SK-N-SH (cell line): ENCODE data around the gene HHIP. TPM values are rescaled to one million over a fixed set of nuclear protein-coding genes. Genes with fewer than 3 reads are reported as not detected.

Experiments
- CTCF ChIA-PET: fragments of 300-600, 350-600 bp; formaldehyde crosslinking; extraction: SDS; loops from one replicate; lab custom pipeline; 2021; lab: Yijun Ruan, JAX
- POLR2A ChIA-PET: fragments of 350-600 bp; sonication (Branson Sonifier 250); formaldehyde crosslinking; extraction: SDS; loops from one replicate; lab custom pipeline; 2020; ENCODE audit warnings: antibody characterized with exemption, inconsistent platforms; lab: Yijun Ruan, JAX
- DNase-seq: peaks from one replicate; pipeline ENCODE4 v3.0.0; 2012
- H2AFZ ChIP-seq: fragments of 200-600 bp; sonication (generic); 2 replicates; pipeline ENCODE4 v1.8.1; 2016; ENCODE audit warnings: antibody characterized with exemption, mild to moderate bottlenecking, low read depth
- H3F3A ChIP-seq: fragments of 200-600 bp; sonication (generic); replicated peaks from 2 replicates; pipeline ENCODE3; 2016; ENCODE audit warnings: antibody characterized with exemption, mild to moderate bottlenecking; ENCODE audit not compliant: insufficient read depth
- H3K27ac ChIP-seq, 2 experiments: fragments of 200-500 bp in 1 of 2; fragments of 200-600 bp in 1 of 2; sonication (Bioruptor generic) in 1 of 2; sonication (generic), shearing (Covaris generic) in 1 of 2; 2 replicates each; pipeline versions ENCODE4 v1.5.1 to v1.6.1; 2014 to 2016; ENCODE audit warnings: low read depth in 2 of 2, inconsistent platforms in 1 of 2, low read length in 1 of 2, mild to moderate bottlenecking in 1 of 2, mixed read lengths in 1 of 2
- H3K27me3 ChIP-seq: fragments of 200-600 bp; sonication (generic), shearing (Covaris generic); 2 replicates; pipeline ENCODE4 v1.6.1; 2016; ENCODE audit warnings: mixed run types; ENCODE audit not compliant: insufficient read depth
- H3K36me3 ChIP-seq, 2 experiments: fragments of 200-500 bp in 1 of 2; fragments of 200-600 bp in 1 of 2; sonication (Bioruptor generic) in 1 of 2; sonication (generic) in 1 of 2; replicated peaks in 1 of 2; 2 replicates each; pipeline versions ENCODE3 to v1.5.1; 2014 to 2016; ENCODE audit warnings: low read length in 1 of 2, mild to moderate bottlenecking in 1 of 2; ENCODE audit not compliant: insufficient read depth in 2 of 2, control insufficient read depth in 1 of 2
- H3K4me1 ChIP-seq, 2 experiments: fragments of 200-500 bp in 1 of 2; fragments of 200-600 bp in 1 of 2; sonication (Bioruptor generic) in 1 of 2; sonication (generic), shearing (Covaris generic) in 1 of 2; 2 replicates each; pipeline versions ENCODE4 v1.5.1 to v1.6.1; 2014 to 2016; ENCODE audit warnings: low read depth in 1 of 2, low read length in 1 of 2, mixed run types in 1 of 2; ENCODE audit not compliant: insufficient read depth in 2 of 2, control insufficient read depth in 1 of 2
- H3K4me2 ChIP-seq: fragments of 200-600 bp; sonication (generic), shearing (Covaris generic); 2 replicates; pipeline ENCODE4 v1.6.1; 2017; ENCODE audit warnings: mixed run types
- H3K4me3 ChIP-seq, 2 experiments: fragments of 200-500 bp in 1 of 2; fragments of 200-600 bp in 1 of 2; sonication (Bioruptor generic) in 1 of 2; sonication (generic), shearing (Covaris generic) in 1 of 2; 2 replicates each; pipeline versions ENCODE4 v1.5.1 to v1.8.1; 2014 to 2016; ENCODE audit warnings: low read depth in 2 of 2, inconsistent platforms in 1 of 2, low read length in 1 of 2, mild to moderate bottlenecking in 1 of 2, mixed read lengths in 1 of 2, moderate library complexity in 1 of 2
- H3K79me2 ChIP-seq: fragments of 200-600 bp; sonication (generic); 2 replicates; pipeline ENCODE4 v1.8.1; 2017; ENCODE audit warnings: mild to moderate bottlenecking; ENCODE audit not compliant: insufficient read depth
- H3K9ac ChIP-seq: fragments of 200-600 bp; sonication (generic); 2 replicates; pipeline ENCODE4 v1.6.1; 2017; ENCODE audit warnings: mixed run types
- H3K9me2 ChIP-seq: fragments of 200-600 bp; sonication (generic); 2 replicates; pipeline ENCODE4 v1.6.1; 2017; ENCODE audit warnings: mixed run types
- H3K9me3 ChIP-seq: fragments of 200-600 bp; sonication (generic); 2 replicates; pipeline ENCODE4 v1.6.1; 2017; ENCODE audit warnings: mixed run types, mild to moderate bottlenecking, moderate library complexity
- H4K20me1 ChIP-seq: fragments of 200-600 bp; sonication (generic); 2 replicates; pipeline ENCODE4 v1.6.1; 2017; ENCODE audit warnings: mild to moderate bottlenecking, mixed run types; ENCODE audit not compliant: insufficient read depth
- CHD2 ChIP-seq: fragments of 150-350 bp; IDR thresholded peaks from 2 replicates; pipeline ENCODE4 v1.6.1; 2018; ENCODE audit warnings: low read length; ENCODE audit not compliant: partially characterized antibody
- ELF1 ChIP-seq: IDR thresholded peaks from 2 replicates; pipeline ENCODE4 v1.4.0; 2012
- EP300 ChIP-seq, 2 experiments: IDR thresholded peaks; 2 replicates each; pipeline versions ENCODE4 v1.4.0 to v1.6.1; 2012; ENCODE audit warnings: borderline replicate concordance in 1 of 2, low read depth in 1 of 2, low read length in 1 of 2
- EZH2phosphoT487 ChIP-seq: fragments of 200-600 bp; sonication (generic); IDR thresholded peaks from 2 replicates; pipeline ENCODE4 v1.6.1; 2017; ENCODE audit warnings: low read depth, mixed run types, mild to moderate bottlenecking, antibody characterized with exemption, moderate library complexity, borderline replicate concordance
- FOXM1 ChIP-seq: IDR thresholded peaks from 2 replicates; pipeline ENCODE4 v1.4.0; 2012; ENCODE audit warnings: low read depth, mild to moderate bottlenecking
- GABPA ChIP-seq: IDR thresholded peaks from 2 replicates; pipeline ENCODE4 v1.4.0; 2012; ENCODE audit warnings: low read depth, mild to moderate bottlenecking
- NFIC ChIP-seq: IDR thresholded peaks from 2 replicates; pipeline ENCODE4 v1.4.0; 2012; ENCODE audit warnings: borderline replicate concordance
- NRF1 ChIP-seq: IDR thresholded peaks from 2 replicates; pipeline ENCODE4 v1.6.1; 2012; ENCODE audit warnings: low read depth, mild to moderate bottlenecking, low read length
- RAD21 ChIP-seq: IDR thresholded peaks from 2 replicates; pipeline ENCODE4 v1.6.1; 2012; ENCODE audit warnings: mild to moderate bottlenecking, low read length
- RCOR1 ChIP-seq: fragments of 150-350 bp; IDR thresholded peaks from 2 replicates; pipeline ENCODE4 v1.6.1; 2017; ENCODE audit warnings: antibody characterized with exemption, low read length
- RXRA ChIP-seq: IDR thresholded peaks from 2 replicates; pipeline ENCODE4 v1.4.0; 2012; ENCODE audit warnings: low read depth, mild to moderate bottlenecking, borderline replicate concordance
- SIN3A ChIP-seq: IDR thresholded peaks from 2 replicates; pipeline ENCODE4 v1.6.1; 2012; ENCODE audit warnings: low read depth, mild to moderate bottlenecking, low read length, moderate library complexity, borderline replicate concordance
- SMC3 ChIP-seq: IDR thresholded peaks from 2 replicates; pipeline ENCODE4 v1.6.1; 2012; ENCODE audit warnings: low read depth, low read length, improper control_type of control experiment
- TEAD4 ChIP-seq: IDR thresholded peaks from 2 replicates; pipeline ENCODE4 v1.4.0; 2012; ENCODE audit warnings: mild to moderate bottlenecking, borderline replicate concordance; ENCODE audit not compliant: insufficient read depth
- USF1 ChIP-seq: IDR thresholded peaks from 2 replicates; pipeline ENCODE4 v1.4.0; 2012; ENCODE audit warnings: low read depth, borderline replicate concordance
- polyA plus RNA-seq, 3 experiments: library from polyadenylated mRNA; depleted of rRNA; stranded (reverse); fragments of >200 nt; gene quantifications; 2 replicates each; pipeline ENCODE4 v1.2.3, GENCODE V29; 2012
- TF ChIP-seq, protein P1 (sequence below): IDR thresholded peaks from 2 replicates; pipeline ENCODE4 v1.4.0; 2012; ENCODE audit warnings: low read depth, borderline replicate concordance
- TF ChIP-seq, protein P2 (sequence below): IDR thresholded peaks from 2 replicates; pipeline ENCODE4 v1.6.1; 2012; ENCODE audit warnings: mild to moderate bottlenecking, low read depth, low read length, moderate library complexity
- TF ChIP-seq, protein P3 (sequence below): IDR thresholded peaks from 2 replicates; pipeline ENCODE4; 2012

The HHIP gene
- polyA plus RNA-seq, 1 of the 3 experiments (the other 2 are of a cell fraction) = 3.5 TPM

GRCh38 chr4:144696376-144696775, 50.4 kb downstream of the HHIP start:
- no peaks in the 10 kb centered on the region for H3K79me2 ChIP-seq
- H3K4me3 ChIP-seq = no peak overlapping the region
- no peak overlapping the region for H3K9ac ChIP-seq
- H3K27ac ChIP-seq = no peak overlapping the region
- no peaks in the 10 kb centered on the region for H3K9me3 ChIP-seq
- no peaks in the 10 kb centered on the region for H3K27me3 ChIP-seq
- ChIA-PET POLR2A (no interaction called here), CTCF (no interaction called here)
- no peak overlapping the region for H3K4me2 ChIP-seq
- peaks cover 16% of the 10 kb centered on the region for H3F3A ChIP-seq
- H2AFZ ChIP-seq = no peak overlapping the region
- H3K4me1 ChIP-seq = peaks cover 0 to 26% of the 10 kb centered on the region in 2 experiments; a peak in 3 of 4 replicates
- TF ChIP-seq SMC3 = no peak
- no peak for TF ChIP-seq RAD21
- TF ChIP-seq NRF1 = no peak
- no peak for TF ChIP-seq FOXM1
- TF ChIP-seq, protein P1, sequence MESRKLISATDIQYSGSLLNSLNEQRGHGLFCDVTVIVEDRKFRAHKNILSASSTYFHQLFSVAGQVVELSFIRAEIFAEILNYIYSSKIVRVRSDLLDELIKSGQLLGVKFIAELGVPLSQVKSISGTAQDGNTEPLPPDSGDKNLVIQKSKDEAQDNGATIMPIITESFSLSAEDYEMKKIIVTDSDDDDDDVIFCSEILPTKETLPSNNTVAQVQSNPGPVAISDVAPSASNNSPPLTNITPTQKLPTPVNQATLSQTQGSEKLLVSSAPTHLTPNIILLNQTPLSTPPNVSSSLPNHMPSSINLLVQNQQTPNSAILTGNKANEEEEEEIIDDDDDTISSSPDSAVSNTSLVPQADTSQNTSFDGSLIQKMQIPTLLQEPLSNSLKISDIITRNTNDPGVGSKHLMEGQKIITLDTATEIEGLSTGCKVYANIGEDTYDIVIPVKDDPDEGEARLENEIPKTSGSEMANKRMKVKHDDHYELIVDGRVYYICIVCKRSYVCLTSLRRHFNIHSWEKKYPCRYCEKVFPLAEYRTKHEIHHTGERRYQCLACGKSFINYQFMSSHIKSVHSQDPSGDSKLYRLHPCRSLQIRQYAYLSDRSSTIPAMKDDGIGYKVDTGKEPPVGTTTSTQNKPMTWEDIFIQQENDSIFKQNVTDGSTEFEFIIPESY = no peak
- no peak for TF ChIP-seq SIN3A
- no peak for TF ChIP-seq NFIC
- no peak for TF ChIP-seq TEAD4
- TF ChIP-seq CHD2 = no peak
- TF ChIP-seq, protein P2, sequence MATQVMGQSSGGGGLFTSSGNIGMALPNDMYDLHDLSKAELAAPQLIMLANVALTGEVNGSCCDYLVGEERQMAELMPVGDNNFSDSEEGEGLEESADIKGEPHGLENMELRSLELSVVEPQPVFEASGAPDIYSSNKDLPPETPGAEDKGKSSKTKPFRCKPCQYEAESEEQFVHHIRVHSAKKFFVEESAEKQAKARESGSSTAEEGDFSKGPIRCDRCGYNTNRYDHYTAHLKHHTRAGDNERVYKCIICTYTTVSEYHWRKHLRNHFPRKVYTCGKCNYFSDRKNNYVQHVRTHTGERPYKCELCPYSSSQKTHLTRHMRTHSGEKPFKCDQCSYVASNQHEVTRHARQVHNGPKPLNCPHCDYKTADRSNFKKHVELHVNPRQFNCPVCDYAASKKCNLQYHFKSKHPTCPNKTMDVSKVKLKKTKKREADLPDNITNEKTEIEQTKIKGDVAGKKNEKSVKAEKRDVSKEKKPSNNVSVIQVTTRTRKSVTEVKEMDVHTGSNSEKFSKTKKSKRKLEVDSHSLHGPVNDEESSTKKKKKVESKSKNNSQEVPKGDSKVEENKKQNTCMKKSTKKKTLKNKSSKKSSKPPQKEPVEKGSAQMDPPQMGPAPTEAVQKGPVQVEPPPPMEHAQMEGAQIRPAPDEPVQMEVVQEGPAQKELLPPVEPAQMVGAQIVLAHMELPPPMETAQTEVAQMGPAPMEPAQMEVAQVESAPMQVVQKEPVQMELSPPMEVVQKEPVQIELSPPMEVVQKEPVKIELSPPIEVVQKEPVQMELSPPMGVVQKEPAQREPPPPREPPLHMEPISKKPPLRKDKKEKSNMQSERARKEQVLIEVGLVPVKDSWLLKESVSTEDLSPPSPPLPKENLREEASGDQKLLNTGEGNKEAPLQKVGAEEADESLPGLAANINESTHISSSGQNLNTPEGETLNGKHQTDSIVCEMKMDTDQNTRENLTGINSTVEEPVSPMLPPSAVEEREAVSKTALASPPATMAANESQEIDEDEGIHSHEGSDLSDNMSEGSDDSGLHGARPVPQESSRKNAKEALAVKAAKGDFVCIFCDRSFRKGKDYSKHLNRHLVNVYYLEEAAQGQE = no peak
- no peak for TF ChIP-seq EZH2phosphoT487
- no peak for TF ChIP-seq USF1
- TF ChIP-seq, protein P3, sequence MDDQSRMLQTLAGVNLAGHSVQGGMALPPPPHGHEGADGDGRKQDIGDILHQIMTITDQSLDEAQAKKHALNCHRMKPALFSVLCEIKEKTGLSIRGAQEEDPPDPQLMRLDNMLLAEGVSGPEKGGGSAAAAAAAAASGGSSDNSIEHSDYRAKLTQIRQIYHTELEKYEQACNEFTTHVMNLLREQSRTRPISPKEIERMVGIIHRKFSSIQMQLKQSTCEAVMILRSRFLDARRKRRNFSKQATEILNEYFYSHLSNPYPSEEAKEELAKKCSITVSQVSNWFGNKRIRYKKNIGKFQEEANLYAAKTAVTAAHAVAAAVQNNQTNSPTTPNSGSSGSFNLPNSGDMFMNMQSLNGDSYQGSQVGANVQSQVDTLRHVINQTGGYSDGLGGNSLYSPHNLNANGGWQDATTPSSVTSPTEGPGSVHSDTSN = no peak
- TF ChIP-seq ELF1 = no peak
- no peak for TF ChIP-seq RXRA
- no peak for TF ChIP-seq EP300 (IDR thresholded peaks at IDR 0.05; ENCODE audit: borderline replicate concordance in 1 of 2, low read depth in 1 of 2, low read length in 1 of 2)
- TF ChIP-seq GABPA = no peak
- TF ChIP-seq RCOR1 = no peak
- no peaks in the 10 kb centered on the region for H3K9me2 ChIP-seq
- DNase-seq = no peak
- H3K36me3 ChIP-seq = no peaks in the 10 kb centered on the region
- no peaks in the 10 kb centered on the region for H4K20me1 ChIP-seq
